Liver (tissue), 9 donors: ENCODE data around the gene OR10A3. TPM values are rescaled to one million over a fixed set of nuclear protein-coding genes. Genes with fewer than 3 reads are reported as not detected.

ENCODE experiments used
- DNase-seq: peaks from one replicate; pipeline ENCODE4 v3.0.0-alpha.2; 2017; ENCODE audit warnings: low spot score
- H3K27ac ChIP-seq, 2 donors: one replicate each; pipeline ENCODE4 v1.7.0; 2013; ENCODE audit warnings: inconsistent platforms in 2 of 2, low read length in 2 of 2, control low read depth in 1 of 2, low read depth in 1 of 2, mild to moderate bottlenecking in 1 of 2
- H3K27me3 ChIP-seq, 4 donors: one replicate each; pipeline versions ENCODE4 v1.6.1 to v1.7.0; 2013; ENCODE audit warnings: low read length in 3 of 4, inconsistent platforms in 1 of 4, mild to moderate bottlenecking in 1 of 4, moderate library complexity in 1 of 4; ENCODE audit not compliant: control insufficient read depth in 4 of 4, insufficient read depth in 4 of 4
- H3K36me3 ChIP-seq, 4 donors: one replicate each; pipeline versions ENCODE4 v1.6.1 to v1.7.0; 2013; ENCODE audit warnings: low read length in 3 of 4, mild to moderate bottlenecking in 3 of 4, low read depth in 1 of 4, moderate library complexity in 1 of 4; ENCODE audit not compliant: control insufficient read depth in 4 of 4, insufficient read depth in 3 of 4
- H3K4me1 ChIP-seq, 4 donors: one replicate each; pipeline versions ENCODE4 v1.6.1 to v1.7.0; 2013; ENCODE audit warnings: low read length in 3 of 4, mild to moderate bottlenecking in 3 of 4, moderate library complexity in 1 of 4; ENCODE audit not compliant: control insufficient read depth in 4 of 4, insufficient read depth in 4 of 4
- H3K4me3 ChIP-seq, 3 donors: one replicate each; pipeline versions ENCODE4 v1.6.1 to v1.7.0; 2013; ENCODE audit warnings: low read length in 3 of 3, control low read depth in 1 of 3, low read depth in 1 of 3, mild to moderate bottlenecking in 1 of 3
- H3K9ac ChIP-seq, 2 donors: one replicate each; pipeline ENCODE4 v1.7.0; 2013; ENCODE audit warnings: low read length in 2 of 2, mild to moderate bottlenecking in 2 of 2, moderate library complexity in 2 of 2, control low read depth in 1 of 2, low read depth in 1 of 2
- H3K9me3 ChIP-seq, 4 donors: one replicate each; pipeline versions ENCODE4 v1.6.1 to v1.7.0; 2013; ENCODE audit warnings: low read length in 3 of 4; ENCODE audit not compliant: control insufficient read depth in 4 of 4
- CTCF ChIP-seq: fragments of 150-350 bp; IDR thresholded peaks from 2 replicates; pipeline ENCODE4 v1.5.1; 2017; ENCODE audit warnings: improper control_type of control experiment, low read depth, low read length; ENCODE audit not compliant: missing input control
- EGR1 ChIP-seq, 2 donors: IDR thresholded peaks; 2 replicates each; pipeline ENCODE4 v1.6.1; 2016 to 2018; ENCODE audit warnings: antibody characterized with exemption in 2 of 2, low read depth in 2 of 2
- FOXA1 ChIP-seq: IDR thresholded peaks from 2 replicates; pipeline ENCODE4 v1.6.1; 2016; ENCODE audit warnings: antibody characterized with exemption
- FOXA2 ChIP-seq: IDR thresholded peaks from 2 replicates; pipeline ENCODE4 v1.6.1; 2016; ENCODE audit warnings: antibody characterized with exemption
- GABPA ChIP-seq, 2 donors: IDR thresholded peaks in 1 of 2; conservative IDR thresholded peaks in 1 of 2; 2 replicates each; pipeline ENCODE4 v1.6.1; 2016; ENCODE audit warnings: antibody characterized with exemption in 2 of 2, mild to moderate bottlenecking in 1 of 2, moderate library complexity in 1 of 2
- HNF4A ChIP-seq, 2 donors: conservative IDR thresholded peaks; 2 replicates each; pipeline ENCODE4 v1.6.1; 2016; ENCODE audit warnings: antibody characterized with exemption in 2 of 2, mild to moderate bottlenecking in 2 of 2
- JUND ChIP-seq, 2 donors: IDR thresholded peaks; 2 replicates each; pipeline ENCODE4 v1.6.1; 2016; ENCODE audit warnings: antibody characterized with exemption in 2 of 2
- NR2F2 ChIP-seq: IDR thresholded peaks from 2 replicates; pipeline ENCODE4 v1.6.1; 2016; ENCODE audit warnings: antibody characterized with exemption
- RAD21 ChIP-seq, 2 donors: IDR thresholded peaks; 2 replicates each; pipeline ENCODE4 v1.6.1; 2016; ENCODE audit warnings: antibody characterized with exemption in 2 of 2, mild to moderate bottlenecking in 2 of 2
- REST ChIP-seq: IDR thresholded peaks from 2 replicates; pipeline ENCODE4 v1.6.1; 2016; ENCODE audit warnings: antibody characterized with exemption, mild to moderate bottlenecking
- RXRA ChIP-seq, 2 donors: IDR thresholded peaks; 2 replicates each; pipeline ENCODE4 v1.6.1; 2017 to 2018; ENCODE audit warnings: antibody characterized with exemption in 2 of 2, mild to moderate bottlenecking in 1 of 2
- SP1 ChIP-seq: IDR thresholded peaks from 2 replicates; pipeline ENCODE4 v1.6.1; 2018; ENCODE audit warnings: antibody characterized with exemption, mild to moderate bottlenecking
- YY1 ChIP-seq: IDR thresholded peaks from 2 replicates; pipeline ENCODE4 v1.6.1; 2016; ENCODE audit warnings: antibody characterized with exemption, mild to moderate bottlenecking
- ZBTB33 ChIP-seq: IDR thresholded peaks from 2 replicates; pipeline ENCODE4 v1.6.1; 2016; ENCODE audit warnings: antibody characterized with exemption
- WGBS: extraction: QIAGEN DNeasy Blood & Tissue Kit; methylation state at CpG from one replicate; pipeline ENCODE4 v1.1.7; 2013; 5-methylcytosine and 5-hydroxymethylcytosine counted together
- polyA plus RNA-seq, 2 donors: library from polyadenylated mRNA; stranded (reverse) in 1 of 2; unstranded in 1 of 2; fragments of 200-250 nt in 1 of 2; fragments of >200 nt in 1 of 2; fragmentation: Nextera tagmentation in 1 of 2; extraction: Ambion mirVana in 1 of 2; gene quantifications; one replicate each; pipeline versions ENCODE4 v1.2.1 to v1.2.3, GENCODE V29; 2013 to 2015
- total RNA-seq, 2 donors: library from RNA; depleted of rRNA; stranded (reverse); fragments of >200 nt; gene quantifications; one replicate each; pipeline ENCODE4 v1.2.3, GENCODE V29; 2014
- donor health status: healthy.
- donor health status: healthy.
- donor health status: healthy.
- donor health status: healthy.
- donor health status: healthy.

The OR10A3 gene
- total and polyA plus RNA-seq, 4 donors, result not detected

GRCh38 chr11:7907121-7907520, 34.4 kb downstream of the OR10A3 start:
- WGBS, result 49% methylated on average over 3 of the region's 3 CpGs
- no peak for DNase-seq
- H3K4me1 ChIP-seq, result no peaks in the 10 kb centered on the region
- H3K4me3 ChIP-seq, result no peak overlapping the region
- no peaks in the 10 kb centered on the region for H3K27me3 ChIP-seq
- TF ChIP-seq HNF4A (conservative IDR thresholded peaks at IDR 0.05) (no peak), RAD21 (IDR thresholded peaks at IDR 0.05) (no peak), ZBTB33 (no peak), FOXA1 (no peak), GABPA (IDR thresholded peaks at IDR 0.05 in 1 of 2, conservative IDR thresholded peaks at IDR 0.05 in 1 of 2) (no peak), REST (no peak), SP1 (no peak), YY1 (no peak), FOXA2 (no peak), CTCF (no peak), EGR1 (IDR thresholded peaks at IDR 0.05; ENCODE audit: low read depth in 2 of 2) (no peak), NR2F2 (no peak)
- H3K36me3 ChIP-seq, result no peaks in the 10 kb centered on the region
- no peak overlapping the region for H3K9ac ChIP-seq
- no peak overlapping the region for H3K27ac ChIP-seq
- H3K9me3 ChIP-seq, result no peaks in the 10 kb centered on the region

GRCh38 chr11:7906481-7906880, 35.0 kb downstream of the OR10A3 start:
- H3K36me3 ChIP-seq, result no peaks in the 10 kb centered on the region
- no peak for TF ChIP-seq JUND (IDR thresholded peaks at IDR 0.05)
- no peak for TF ChIP-seq NR2F2
- no peak for TF ChIP-seq REST
- TF ChIP-seq RXRA (IDR thresholded peaks at IDR 0.05), result no peak
- TF ChIP-seq CTCF, result no peak
- H3K27me3 ChIP-seq, result no peaks in the 10 kb centered on the region
- no peak overlapping the region for H3K27ac ChIP-seq
- 40% methylated on average over 4 of the region's 4 CpGs for WGBS
- H3K9me3 ChIP-seq, result no peaks in the 10 kb centered on the region
- DNase-seq, result no peak
- no peak overlapping the region for H3K9ac ChIP-seq
- H3K4me3 ChIP-seq, result no peak overlapping the region
- no peaks in the 10 kb centered on the region for H3K4me1 ChIP-seq
